Central memory CD4-positive, alpha-beta T cell (primary cell): ENCODE results near the gene PARS2.

Source experiments
- DNase-seq: peaks from one replicate; pipeline ENCODE4 v3.0.0; 2022

Gene PARS2

GRCh38 chr1:54767526-54767925, 3.2 kb upstream of the PARS2 start:
- no peak for DNase-seq

GRCh38 chr1:54766726-54767125, 2.4 kb upstream of the PARS2 start:
- no peak for DNase-seq

DNA sequence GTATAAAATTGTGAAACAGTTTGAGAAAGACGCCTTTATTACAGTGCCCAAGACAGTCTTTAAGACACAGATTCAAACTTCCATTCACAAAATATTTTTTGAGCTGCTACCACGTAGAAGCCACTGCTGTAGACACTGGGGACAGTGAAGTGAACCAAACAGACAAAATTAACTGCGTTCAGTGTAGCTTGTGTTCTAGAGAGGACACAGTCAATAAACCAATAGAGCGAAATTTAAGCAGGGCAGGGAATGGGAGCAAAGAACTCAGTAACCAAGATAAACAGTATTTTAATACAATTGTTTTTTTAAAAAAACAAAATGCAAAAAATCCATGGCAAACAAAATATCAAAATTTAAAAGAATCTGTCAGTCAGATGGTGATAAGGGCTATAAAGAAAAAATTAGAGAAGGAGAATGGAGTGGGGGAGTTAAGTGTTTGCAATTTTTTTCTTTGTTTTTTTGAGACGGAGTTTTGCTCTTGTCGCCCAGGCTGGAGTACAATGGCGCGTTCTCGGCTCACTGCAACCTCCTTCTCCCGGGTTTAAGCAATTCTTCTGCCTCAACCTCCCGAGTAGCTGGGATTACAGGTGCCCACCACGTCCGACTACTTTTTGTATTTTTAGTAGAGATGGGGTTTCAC, 719 bp upstream of the PARS2 start:
- no peak for DNase-seq

- no peak for DNase-seq
Observed at GRCh38 chr1:54763816-54764132, 549 bp downstream of the PARS2 start.

- DNase-seq: no peak
Observed at GRCh38 chr1:54758678-54759348, 5.5 kb downstream of the PARS2 start.

DNA sequence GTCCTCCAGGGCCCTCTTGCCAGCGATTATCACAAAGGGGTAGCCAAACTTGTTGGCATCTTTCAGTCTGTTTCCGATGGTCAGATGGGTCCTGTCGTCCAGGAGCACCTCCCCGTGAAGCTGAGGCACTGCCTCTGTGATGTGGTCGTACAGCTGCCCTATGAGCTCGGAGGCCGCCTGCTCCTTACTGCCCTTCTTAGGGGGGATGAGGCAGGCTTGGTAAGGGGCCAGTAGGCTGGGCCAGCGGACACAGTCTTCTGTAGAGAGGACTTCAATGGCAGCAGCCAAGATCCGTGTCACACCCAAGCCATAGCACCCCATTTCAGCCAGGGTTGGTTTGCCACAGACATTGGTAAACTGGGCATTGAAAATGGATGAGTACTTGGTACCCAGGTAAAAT, 6.5 kb downstream of the PARS2 start:
- no peak for DNase-seq

GRCh38 chr1:54754486-54755285, 9.6 kb downstream of the PARS2 start:
- DNase-seq: no peak

- DNase-seq: no peak
Observed at GRCh38 chr1:54754045-54754444, 10.3 kb downstream of the PARS2 start.

GRCh38 chr1:54751426-54751825, 12.9 kb downstream of the PARS2 start:
- DNase-seq: no peak

DNA sequence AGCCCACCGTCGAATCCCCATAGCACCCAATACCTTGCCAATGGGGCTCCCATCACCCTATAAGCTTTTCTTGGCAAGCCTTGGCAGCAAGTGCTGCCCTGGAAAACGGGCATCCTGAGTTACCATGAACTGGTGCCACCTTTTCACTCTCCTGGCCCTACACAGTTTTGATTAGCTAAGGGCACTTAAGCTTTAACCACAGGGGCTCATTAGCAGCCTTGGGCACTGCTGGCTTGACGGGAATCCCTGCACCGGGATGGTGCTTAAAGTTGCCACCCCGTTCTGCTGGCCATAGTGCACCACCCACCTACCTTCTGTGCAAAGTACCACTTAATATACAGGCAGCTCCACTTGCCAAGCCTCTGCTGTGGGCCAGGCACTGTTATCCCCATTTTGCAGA, 13.7 kb downstream of the PARS2 start:
- DNase-seq: no peak

- DNase-seq: no peak
Observed at GRCh38 chr1:54748094-54748835, 16.1 kb downstream of the PARS2 start.

GRCh38 chr1:54745864-54746263, 18.5 kb downstream of the PARS2 start:
- no peak for DNase-seq

DNA sequence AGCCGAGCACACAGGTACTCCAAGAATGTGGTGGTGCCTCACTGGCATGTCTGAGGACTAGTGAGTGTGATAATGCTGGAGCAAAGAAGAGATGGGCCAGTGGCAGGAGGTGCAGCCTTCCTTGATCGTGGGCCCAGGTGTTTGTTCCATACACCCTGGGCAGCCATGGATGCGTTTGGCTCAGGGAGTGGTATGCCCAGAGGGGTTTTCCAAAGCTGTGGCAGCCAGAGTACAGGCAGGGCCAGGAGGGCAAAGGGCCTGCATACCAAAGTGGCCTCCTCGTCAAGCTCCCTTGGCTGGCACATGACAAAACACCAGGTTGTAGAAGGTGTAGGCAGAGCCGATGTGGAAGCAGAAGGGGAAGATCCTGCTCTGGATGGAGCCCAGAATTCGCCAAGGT, 19.0 kb downstream of the PARS2 start:
- DNase-seq: no peak

DNA sequence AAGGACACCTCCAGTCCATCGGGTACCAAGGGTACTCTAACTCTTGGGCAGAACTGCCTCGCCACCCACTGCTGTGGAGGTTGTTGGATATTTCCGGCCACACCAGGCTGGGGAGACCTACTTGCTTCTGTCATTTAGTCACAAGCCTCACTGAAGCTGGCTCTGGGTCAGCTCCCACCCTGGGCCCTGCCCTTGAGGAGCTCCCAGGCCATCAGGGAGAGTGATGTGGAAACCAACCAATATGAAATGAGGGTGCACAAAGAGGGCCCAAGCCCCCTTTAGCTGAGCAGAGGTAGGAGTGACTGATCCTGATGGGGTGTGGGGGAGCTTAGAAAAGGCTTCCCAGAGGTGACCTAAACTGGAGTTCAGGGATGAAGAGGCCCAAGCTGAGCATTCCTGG, 19.6 kb downstream of the PARS2 start:
- DNase-seq: no peak

DNA sequence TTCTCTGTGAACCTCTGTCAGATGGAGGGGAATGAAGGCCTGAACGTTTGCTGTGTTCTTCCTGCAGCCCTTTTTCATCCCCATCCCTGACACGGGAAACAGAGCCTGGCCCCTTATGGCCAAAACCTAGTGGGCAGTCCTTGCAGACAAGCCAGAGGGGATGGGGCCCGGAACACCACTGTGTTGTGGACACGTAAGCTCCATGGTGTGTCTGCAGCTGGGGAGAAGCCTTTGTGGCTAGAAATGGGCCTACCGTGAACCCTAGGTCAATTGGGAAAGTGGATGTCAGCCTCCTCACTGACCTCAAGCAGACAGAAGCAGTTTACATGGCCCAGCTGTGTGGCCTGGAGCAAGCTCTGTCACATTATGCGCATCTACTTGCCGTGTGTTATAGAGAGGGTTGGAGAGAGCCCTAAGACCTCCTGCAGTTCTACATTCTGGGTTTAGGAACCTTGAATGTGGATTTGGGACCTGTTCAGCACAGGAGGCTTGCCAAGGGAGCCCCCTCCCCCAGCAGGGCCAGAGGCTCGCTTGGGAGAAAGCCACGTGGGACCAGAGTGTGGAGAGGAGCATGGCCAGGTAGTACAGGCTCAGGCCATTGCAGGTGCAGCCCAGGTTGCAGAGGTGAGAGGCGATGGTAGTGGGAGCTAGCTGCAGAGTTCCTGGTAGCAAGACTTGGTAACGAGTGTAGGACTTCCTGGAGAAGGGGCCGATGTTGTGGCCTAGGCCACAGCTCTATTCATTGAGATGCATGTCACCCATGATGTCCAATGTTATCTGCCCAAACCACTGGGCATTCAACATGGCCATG, 20.7 kb downstream of the PARS2 start:
- DNase-seq: no peak

DNA sequence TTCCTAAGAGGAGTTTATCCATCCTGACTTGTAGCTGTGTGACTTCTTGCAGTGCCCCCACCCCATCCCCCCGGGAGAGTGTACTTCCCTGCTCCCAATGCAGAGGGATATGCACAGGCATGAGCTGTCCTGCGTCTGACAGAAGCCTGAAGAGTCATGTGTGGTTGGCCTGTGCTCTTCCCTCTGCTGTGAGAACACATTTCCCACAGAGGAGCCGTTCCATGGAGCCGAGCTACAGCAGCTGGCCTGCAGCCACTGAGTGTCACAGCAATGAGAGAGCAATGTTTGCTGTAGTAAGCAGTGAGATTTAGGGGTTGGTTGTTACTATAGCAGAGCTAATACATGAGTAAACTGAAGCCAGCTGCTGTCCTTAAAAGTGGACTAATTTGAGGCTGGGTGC, 22.0 kb downstream of the PARS2 start:
- no peak for DNase-seq

- no peak for DNase-seq
Observed at GRCh38 chr1:54741531-54741930, 22.8 kb downstream of the PARS2 start.

DNA sequence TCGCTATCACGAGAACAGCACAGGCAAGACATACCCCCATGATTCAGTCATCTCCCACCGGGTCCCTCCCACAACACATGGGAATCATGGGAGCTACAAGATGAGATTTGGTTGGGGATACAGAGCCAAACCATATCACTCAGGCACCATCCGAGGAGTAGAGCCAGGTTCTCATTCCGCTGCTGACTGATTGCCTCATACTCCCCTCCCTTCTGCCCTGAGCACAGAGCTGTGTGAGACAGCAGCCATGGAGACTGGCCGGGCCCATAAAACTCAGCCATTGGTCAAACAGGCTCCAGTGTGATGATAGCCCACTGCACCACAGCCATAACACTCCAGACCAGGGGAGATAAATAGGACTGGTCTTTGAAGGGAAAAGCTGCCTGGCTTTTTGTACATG, 26.1 kb downstream of the PARS2 start:
- DNase-seq: no peak

GRCh38 chr1:54736685-54737084, 27.6 kb downstream of the PARS2 start:
- no peak for DNase-seq

- DNase-seq: no peak
Observed at GRCh38 chr1:54728027-54728426, 36.3 kb downstream of the PARS2 start.

GRCh38 chr1:54724771-54725170, 39.6 kb downstream of the PARS2 start:
- no peak for DNase-seq

DNA sequence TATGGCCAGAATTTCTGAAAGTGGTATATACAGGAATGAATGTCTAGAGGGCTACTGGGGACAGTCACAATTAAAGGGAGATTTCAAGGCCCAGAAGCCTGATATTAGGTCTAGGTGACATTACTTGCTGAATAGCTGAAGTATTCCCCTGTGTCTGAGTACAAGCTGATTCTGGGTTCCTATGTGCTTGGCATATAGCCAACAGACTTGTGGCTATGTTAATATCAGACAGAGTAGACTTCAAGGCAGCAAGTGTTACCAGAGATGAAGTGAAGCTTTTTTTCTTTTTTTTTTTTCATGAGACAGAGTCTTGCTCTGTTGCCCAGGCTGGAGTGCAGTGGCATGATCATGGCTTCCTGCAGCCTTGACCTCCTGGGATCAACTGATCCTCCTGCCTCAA, 40.3 kb downstream of the PARS2 start:
- no peak for DNase-seq

DNA sequence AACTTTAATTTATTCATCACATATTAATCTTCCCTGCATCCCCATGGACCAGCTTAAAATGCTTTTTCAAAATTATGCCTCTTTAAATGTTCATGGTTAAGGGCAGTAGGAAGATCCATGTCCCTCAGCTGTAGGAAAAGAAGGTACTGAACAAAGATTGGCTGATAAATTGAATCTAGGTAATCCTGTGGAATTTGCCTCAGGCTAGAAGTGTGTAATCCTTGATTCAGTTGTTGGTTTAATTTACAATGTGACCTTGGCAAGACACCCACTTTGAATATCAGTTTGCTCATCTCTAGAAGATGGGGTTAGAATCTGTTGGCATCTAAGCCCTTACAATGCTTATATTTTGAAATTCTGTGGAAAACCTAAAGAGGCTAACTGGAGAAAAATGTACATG, 42.6 kb downstream of the PARS2 start:
- no peak for DNase-seq
